Measurements from ENCODE around the gene MICALL1. TPM values are rescaled to one million over a fixed set of nuclear protein-coding genes. Genes with fewer than 3 reads are reported as not detected.

MICALL1 gene
- total and polyA plus RNA-seq, 2 of the 13 experiments (the other 11 are each of a cell fraction or from before 2014, with no cell fraction given) = 7.6 to 10.6 TPM

DNA sequence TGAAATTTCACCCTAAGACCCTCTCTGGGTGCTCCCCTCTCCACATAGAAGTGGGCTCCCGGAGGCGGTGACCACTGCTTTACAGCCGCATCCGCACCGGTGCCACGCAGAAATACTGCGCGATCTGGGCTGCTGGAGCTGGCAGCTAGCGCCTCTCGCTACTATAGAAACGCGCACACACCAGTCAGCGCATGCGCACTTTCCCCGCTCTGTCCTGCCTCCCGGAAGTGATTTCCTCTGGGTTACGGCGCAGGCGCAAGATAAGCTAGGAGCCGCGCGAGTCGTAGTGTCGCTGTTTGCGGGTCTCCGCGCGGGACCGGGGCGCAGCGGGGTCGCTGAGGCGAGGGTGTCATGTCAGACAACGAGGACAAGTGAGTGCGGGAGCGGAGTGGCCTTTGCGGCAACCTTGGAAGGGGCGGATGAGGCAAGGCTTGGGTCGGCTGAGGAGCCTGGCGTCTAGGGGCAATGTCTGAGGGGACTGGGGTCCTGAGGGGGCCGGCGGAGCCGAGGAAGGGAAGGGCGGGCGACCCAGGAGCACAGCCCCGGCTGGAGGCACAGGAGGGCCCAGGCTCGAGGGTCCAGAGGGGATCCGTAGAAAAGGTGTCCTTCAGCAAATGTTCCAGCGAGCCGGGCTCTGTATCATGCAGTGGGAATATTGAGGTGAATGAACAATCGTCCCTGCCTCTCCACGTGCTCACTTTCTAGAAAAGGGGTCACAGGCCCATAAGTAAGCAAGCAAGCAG lies 47.5 kb downstream of the MICALL1 start, which contains the start of the genes C22orf23 and POLR2F (continued):
- TF ChIP-seq, protein P1, sequence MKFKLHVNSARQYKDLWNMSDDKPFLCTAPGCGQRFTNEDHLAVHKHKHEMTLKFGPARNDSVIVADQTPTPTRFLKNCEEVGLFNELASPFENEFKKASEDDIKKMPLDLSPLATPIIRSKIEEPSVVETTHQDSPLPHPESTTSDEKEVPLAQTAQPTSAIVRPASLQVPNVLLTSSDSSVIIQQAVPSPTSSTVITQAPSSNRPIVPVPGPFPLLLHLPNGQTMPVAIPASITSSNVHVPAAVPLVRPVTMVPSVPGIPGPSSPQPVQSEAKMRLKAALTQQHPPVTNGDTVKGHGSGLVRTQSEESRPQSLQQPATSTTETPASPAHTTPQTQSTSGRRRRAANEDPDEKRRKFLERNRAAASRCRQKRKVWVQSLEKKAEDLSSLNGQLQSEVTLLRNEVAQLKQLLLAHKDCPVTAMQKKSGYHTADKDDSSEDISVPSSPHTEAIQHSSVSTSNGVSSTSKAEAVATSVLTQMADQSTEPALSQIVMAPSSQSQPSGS (CRISPR knock-in tag; IDR thresholded peaks at IDR 0.05) = peak; percentile 21; the same call in 1 of the 2 replicates
- TF ChIP-seq ELF1 (CRISPR knock-in tag; IDR thresholded peaks at IDR 0.05) (peak; percentile 96), YEATS4 (CRISPR knock-in tag; IDR thresholded peaks at IDR 0.05; ENCODE audit: borderline replicate concordance) (peak; percentile 45; the same call in 1 of the 2 replicates), ZMYM4 (CRISPR knock-in tag; IDR thresholded peaks at IDR 0.05) (peak; percentile 25; the same call in 1 of the 2 replicates), KDM2A (CRISPR knock-in tag; IDR thresholded peaks at IDR 0.05; ENCODE audit: borderline replicate concordance, low read depth) (peak; percentile 90), GATAD1 (CRISPR knock-in tag; IDR thresholded peaks at IDR 0.05) (peak; percentile 93), RXRA (CRISPR knock-in tag; IDR thresholded peaks at IDR 0.05) (peak; percentile 58), DR1 (CRISPR knock-in tag; IDR thresholded peaks at IDR 0.05) (no peak), ZNF883 (CRISPR knock-in tag; IDR thresholded peaks at IDR 0.05; ENCODE audit: not compliant biosample characterization) (peak; percentile 58), KLF16 (CRISPR knock-in tag; IDR thresholded peaks at IDR 0.05) (peak in 1 of 2 experiments; percentile 73; a peak in 1 of 4 replicates), ZNF775 (CRISPR knock-in tag; IDR thresholded peaks at IDR 0.05; ENCODE audit: borderline replicate concordance) (no peak), HOXA7 (CRISPR knock-in tag; IDR thresholded peaks at IDR 0.05) (no peak), AGO1 (IDR thresholded peaks at IDR 0.05; ENCODE audit: low read depth, low read length, poor library complexity, severe bottlenecking) (peak; percentile 67), ERF (CRISPR knock-in tag; IDR thresholded peaks at IDR 0.05) (peak; percentile 74), SOX5 (CRISPR knock-in tag; IDR thresholded peaks at IDR 0.05; ENCODE audit: borderline replicate concordance) (0 out of 2 replicates have a peak, but pooled peaks have one; percentile 17), HOXD1 (CRISPR knock-in tag; IDR thresholded peaks at IDR 0.05) (peak; percentile 54; the same call in 1 of the 2 replicates), BRD4 (CRISPR knock-in tag; IDR thresholded peaks at IDR 0.05) (peak; percentile 47), GATA4 (IDR thresholded peaks at IDR 0.05; ENCODE audit: borderline replicate concordance, low read depth) (0 out of 2 replicates have a peak, but pooled peaks have one; percentile 55), KLF11 (CRISPR knock-in tag; IDR thresholded peaks at IDR 0.05) (0 out of 2 replicates have a peak, but pooled peaks have one; percentile 51)
- TF ChIP-seq, protein P2, sequence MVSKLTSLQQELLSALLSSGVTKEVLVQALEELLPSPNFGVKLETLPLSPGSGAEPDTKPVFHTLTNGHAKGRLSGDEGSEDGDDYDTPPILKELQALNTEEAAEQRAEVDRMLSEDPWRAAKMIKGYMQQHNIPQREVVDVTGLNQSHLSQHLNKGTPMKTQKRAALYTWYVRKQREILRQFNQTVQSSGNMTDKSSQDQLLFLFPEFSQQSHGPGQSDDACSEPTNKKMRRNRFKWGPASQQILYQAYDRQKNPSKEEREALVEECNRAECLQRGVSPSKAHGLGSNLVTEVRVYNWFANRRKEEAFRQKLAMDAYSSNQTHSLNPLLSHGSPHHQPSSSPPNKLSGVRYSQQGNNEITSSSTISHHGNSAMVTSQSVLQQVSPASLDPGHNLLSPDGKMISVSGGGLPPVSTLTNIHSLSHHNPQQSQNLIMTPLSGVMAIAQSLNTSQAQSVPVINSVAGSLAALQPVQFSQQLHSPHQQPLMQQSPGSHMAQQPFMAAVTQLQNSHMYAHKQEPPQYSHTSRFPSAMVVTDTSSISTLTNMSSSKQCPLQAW (CRISPR knock-in tag; IDR thresholded peaks at IDR 0.05) = peak; percentile 90
- TF ChIP-seq, protein P3, sequence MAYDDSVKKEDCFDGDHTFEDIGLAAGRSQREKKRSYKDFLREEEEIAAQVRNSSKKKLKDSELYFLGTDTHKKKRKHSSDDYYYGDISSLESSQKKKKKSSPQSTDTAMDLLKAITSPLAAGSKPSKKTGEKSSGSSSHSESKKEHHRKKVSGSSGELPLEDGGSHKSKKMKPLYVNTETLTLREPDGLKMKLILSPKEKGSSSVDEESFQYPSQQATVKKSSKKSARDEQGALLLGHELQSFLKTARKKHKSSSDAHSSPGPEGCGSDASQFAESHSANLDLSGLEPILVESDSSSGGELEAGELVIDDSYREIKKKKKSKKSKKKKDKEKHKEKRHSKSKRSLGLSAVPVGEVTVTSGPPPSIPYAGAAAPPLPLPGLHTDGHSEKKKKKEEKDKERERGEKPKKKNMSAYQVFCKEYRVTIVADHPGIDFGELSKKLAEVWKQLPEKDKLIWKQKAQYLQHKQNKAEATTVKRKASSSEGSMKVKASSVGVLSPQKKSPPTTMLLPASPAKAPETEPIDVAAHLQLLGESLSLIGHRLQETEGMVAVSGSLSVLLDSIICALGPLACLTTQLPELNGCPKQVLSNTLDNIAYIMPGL (CRISPR knock-in tag; IDR thresholded peaks at IDR 0.05; ENCODE audit: borderline replicate concordance in 1 of 2, low read depth in 1 of 2) = peak; percentile 70 to 85; a peak in 3 of 4 replicates
- TF ChIP-seq, protein P4, sequence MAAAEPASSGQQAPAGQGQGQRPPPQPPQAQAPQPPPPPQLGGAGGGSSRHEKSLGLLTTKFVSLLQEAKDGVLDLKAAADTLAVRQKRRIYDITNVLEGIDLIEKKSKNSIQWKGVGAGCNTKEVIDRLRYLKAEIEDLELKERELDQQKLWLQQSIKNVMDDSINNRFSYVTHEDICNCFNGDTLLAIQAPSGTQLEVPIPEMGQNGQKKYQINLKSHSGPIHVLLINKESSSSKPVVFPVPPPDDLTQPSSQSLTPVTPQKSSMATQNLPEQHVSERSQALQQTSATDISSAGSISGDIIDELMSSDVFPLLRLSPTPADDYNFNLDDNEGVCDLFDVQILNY (CRISPR knock-in tag; conservative IDR thresholded peaks at IDR 0.05) = 0 out of 2 replicates have a peak, but pooled peaks have one; percentile 48
- TF ChIP-seq, protein P5, sequence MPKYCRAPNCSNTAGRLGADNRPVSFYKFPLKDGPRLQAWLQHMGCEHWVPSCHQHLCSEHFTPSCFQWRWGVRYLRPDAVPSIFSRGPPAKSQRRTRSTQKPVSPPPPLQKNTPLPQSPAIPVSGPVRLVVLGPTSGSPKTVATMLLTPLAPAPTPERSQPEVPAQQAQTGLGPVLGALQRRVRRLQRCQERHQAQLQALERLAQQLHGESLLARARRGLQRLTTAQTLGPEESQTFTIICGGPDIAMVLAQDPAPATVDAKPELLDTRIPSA (CRISPR knock-in tag; IDR thresholded peaks at IDR 0.05; ENCODE audit: borderline replicate concordance) = peak; percentile 20; the same call in 1 of the 2 replicates
